Measurements from ENCODE around the gene ZNF646.

- TF ChIP-seq, protein P1, sequence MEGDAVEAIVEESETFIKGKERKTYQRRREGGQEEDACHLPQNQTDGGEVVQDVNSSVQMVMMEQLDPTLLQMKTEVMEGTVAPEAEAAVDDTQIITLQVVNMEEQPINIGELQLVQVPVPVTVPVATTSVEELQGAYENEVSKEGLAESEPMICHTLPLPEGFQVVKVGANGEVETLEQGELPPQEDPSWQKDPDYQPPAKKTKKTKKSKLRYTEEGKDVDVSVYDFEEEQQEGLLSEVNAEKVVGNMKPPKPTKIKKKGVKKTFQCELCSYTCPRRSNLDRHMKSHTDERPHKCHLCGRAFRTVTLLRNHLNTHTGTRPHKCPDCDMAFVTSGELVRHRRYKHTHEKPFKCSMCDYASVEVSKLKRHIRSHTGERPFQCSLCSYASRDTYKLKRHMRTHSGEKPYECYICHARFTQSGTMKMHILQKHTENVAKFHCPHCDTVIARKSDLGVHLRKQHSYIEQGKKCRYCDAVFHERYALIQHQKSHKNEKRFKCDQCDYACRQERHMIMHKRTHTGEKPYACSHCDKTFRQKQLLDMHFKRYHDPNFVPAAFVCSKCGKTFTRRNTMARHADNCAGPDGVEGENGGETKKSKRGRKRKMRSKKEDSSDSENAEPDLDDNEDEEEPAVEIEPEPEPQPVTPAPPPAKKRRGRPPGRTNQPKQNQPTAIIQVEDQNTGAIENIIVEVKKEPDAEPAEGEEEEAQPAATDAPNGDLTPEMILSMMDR (IDR thresholded peaks at IDR 0.05) = no peak
- no peak for TF ChIP-seq POLR2A (IDR thresholded peaks at IDR 0.05)
Observed at GRCh38 chr16:31133046-31133501, 58.9 kb downstream of the ZNF646 start.
